Activated naive CD4-positive, alpha-beta T cell treated with anti-CD3 and anti-CD28 coated beads, Interleukin-2, amount 50 U/mL, for 72 hours (primary cell): ENCODE results near the gene CACNA2D4. TPM values are rescaled to one million over a fixed set of nuclear protein-coding genes. Genes with fewer than 3 reads are reported as not detected.
"Not testable (repeated sequence)": the region's sequence is repeated elsewhere in the genome, so short reads cannot be mapped to it uniquely, and the experiment has no call there.

Source experiments
- ATAC-seq, 2 donors: fragments of 150-1000 bp; cut with Tn5 transposase; 2 replicates each; pipeline ENCODE4 v1.10.0; 2021; ENCODE audit warnings: mild to moderate bottlenecking in 2 of 2, moderate library complexity in 2 of 2
- DNase-seq, 2 donors: peaks; one replicate each; pipeline ENCODE4 v3.0.0; 2021 to 2022; ENCODE audit warnings: low spot score in 2 of 2
- H3K27ac Mint-ChIP-seq, 2 donors: one replicate each; pipeline ENCODE4 v1.8.0; 2022; ENCODE audit warnings: mild to moderate bottlenecking in 2 of 2, mixed read lengths in 2 of 2
- H3K36me3 Mint-ChIP-seq, 2 donors: one replicate each; pipeline ENCODE4 v1.8.0; 2022; ENCODE audit warnings: mixed read lengths in 2 of 2
- H3K9me3 Mint-ChIP-seq, 2 donors: one replicate each; pipeline ENCODE4 v1.8.0; 2022; ENCODE audit warnings: mixed read lengths in 2 of 2
- total RNA-seq, 2 donors: library from RNA; stranded (reverse); gene quantifications; one replicate each; pipeline ENCODE4 v1.2.3, GENCODE V29; 2022

CACNA2D4 gene
- 1 to 10 TPM; 3.8 to 5.4 TPM for total RNA-seq

- DNase-seq: no peak
Measured at GRCh38 chr12:1918081-1918883, at the start of gene CACNA2D4. CACNA2D4 (minus strand) TSS chr12:1918652; CDS start chr12:1918473, 179 bp downstream.

GRCh38 chr12:1966561-1967226 is 48.2 kb upstream of the CACNA2D4 start:
- Mint-ChIP-seq H3K9me3 (no peaks in the 10 kb centered on the region), H3K36me3 (peaks cover 0 to 14% of the 10 kb centered on the region in 2 donors), H3K27ac (no peak overlapping the region)
- ATAC-seq: no peak
- no peak for DNase-seq

More at GRCh38 chr12:1918081-1918883, at the start of gene CACNA2D4:
- peaks cover 0 to 6% of the 10 kb centered on the region in 2 donors for H3K36me3 Mint-ChIP-seq
- no peak for ATAC-seq
- no peaks in the 10 kb centered on the region for H3K9me3 Mint-ChIP-seq
- H3K27ac Mint-ChIP-seq: peak within 1 kb of the TSS in 1 of 2 donors; percentile 22

GRCh38 chr12:1965916-1966315 is 47.5 kb upstream of the CACNA2D4 start:
- ATAC-seq: no peak
- peaks cover 0 to 17% of the 10 kb centered on the region in 2 donors for H3K36me3 Mint-ChIP-seq
- H3K27ac Mint-ChIP-seq: peak overlapping the region in 1 of 2 donors; percentile 35
- no peaks in the 10 kb centered on the region for H3K9me3 Mint-ChIP-seq
- no peak for DNase-seq

- Mint-ChIP-seq H3K9me3 (no peaks in the 10 kb centered on the region), H3K36me3 (peaks cover 0 to 25% of the 10 kb centered on the region in 2 donors), H3K27ac (peak overlapping the region in 1 of 2 donors; percentile 16)
- DNase-seq (no peak), ATAC-seq (no peak)
Measured at GRCh38 chr12:1962051-1963020, 43.9 kb upstream of the CACNA2D4 start.

GRCh38 chr12:1956716-1957115 is 38.3 kb upstream of the CACNA2D4 start:
- no peaks in the 10 kb centered on the region for H3K9me3 Mint-ChIP-seq
- DNase-seq (no peak), ATAC-seq (no peak)
- peaks cover 0 to 15% of the 10 kb centered on the region in 2 donors for H3K36me3 Mint-ChIP-seq
- no peak overlapping the region for H3K27ac Mint-ChIP-seq

GRCh38 chr12:1949771-1950470 is 31.5 kb upstream of the CACNA2D4 start:
- ATAC-seq: no peak
- Mint-ChIP-seq H3K27ac (peak overlapping the region; percentile 35 to 76), H3K9me3 (no peaks in the 10 kb centered on the region), H3K36me3 (peaks cover 4 to 9% of the 10 kb centered on the region in 2 donors)
- no peak for DNase-seq

- no peaks in the 10 kb centered on the region for H3K9me3 Mint-ChIP-seq
- H3K27ac Mint-ChIP-seq: no peak overlapping the region
- ATAC-seq (no peak), DNase-seq (no peak)
- peaks cover 4 to 16% of the 10 kb centered on the region in 2 donors for H3K36me3 Mint-ChIP-seq
Measured at GRCh38 chr12:1948883-1949282, 30.4 kb upstream of the CACNA2D4 start.

- no peak for DNase-seq
- no peaks in the 10 kb centered on the region for H3K9me3 Mint-ChIP-seq
- ATAC-seq: no peak
- H3K27ac Mint-ChIP-seq: peak overlapping the region in 1 of 2 donors; percentile 62
- peaks cover 0 to 18% of the 10 kb centered on the region in 2 donors for H3K36me3 Mint-ChIP-seq
Measured at GRCh38 chr12:1947081-1947480, 28.6 kb upstream of the CACNA2D4 start.

GRCh38 chr12:1946296-1946695 is 27.8 kb upstream of the CACNA2D4 start:
- no peaks in the 10 kb centered on the region for H3K9me3 Mint-ChIP-seq
- H3K36me3 Mint-ChIP-seq: peaks cover 0 to 18% of the 10 kb centered on the region in 2 donors
- no peak overlapping the region for H3K27ac Mint-ChIP-seq
- DNase-seq: no peak
- no peak for ATAC-seq

- ATAC-seq, DNase-seq, H3K9me3 Mint-ChIP-seq, H3K27ac Mint-ChIP-seq: not testable (repeated sequence)
- H3K36me3 Mint-ChIP-seq: peaks cover 0 to 18% of the 10 kb centered on the region in 2 donors
Measured at GRCh38 chr12:1945502-1945901, 27.1 kb upstream of the CACNA2D4 start.

GRCh38 chr12:1939801-1940607 is 21.6 kb upstream of the CACNA2D4 start:
- DNase-seq (peak; percentile 74 to 89), ATAC-seq (peak; percentile 94 to 99)
- H3K9me3 Mint-ChIP-seq: no peaks in the 10 kb centered on the region
- peak overlapping the region in 1 of 2 donors; percentile 54 for H3K27ac Mint-ChIP-seq
- peaks cover 0 to 11% of the 10 kb centered on the region in 2 donors for H3K36me3 Mint-ChIP-seq

GRCh38 chr12:1939331-1939730 is 20.9 kb upstream of the CACNA2D4 start:
- Mint-ChIP-seq H3K36me3 (peaks cover 0 to 7% of the 10 kb centered on the region in 2 donors), H3K27ac (no peak overlapping the region), H3K9me3 (no peaks in the 10 kb centered on the region)
- ATAC-seq (no peak), DNase-seq (no peak)

GRCh38 chr12:1937481-1938224 is 19.2 kb upstream of the CACNA2D4 start:
- DNase-seq: no peak
- ATAC-seq: no peak
- Mint-ChIP-seq H3K9me3 (no peaks in the 10 kb centered on the region), H3K27ac (peak overlapping the region in 1 of 2 donors; percentile 76), H3K36me3 (no peaks in the 10 kb centered on the region)

GRCh38 chr12:1936406-1937320 is 18.2 kb upstream of the CACNA2D4 start:
- DNase-seq (no peak), ATAC-seq (no peak)
- H3K9me3 Mint-ChIP-seq: no peaks in the 10 kb centered on the region
- no peaks in the 10 kb centered on the region for H3K36me3 Mint-ChIP-seq
- peak overlapping the region in 1 of 2 donors; percentile 76 for H3K27ac Mint-ChIP-seq
